ENCODE measurements around the gene ZC3H11A.
"Not testable (repeated sequence)": the region's sequence is repeated elsewhere in the genome, so short reads cannot be mapped to it uniquely, and the experiment has no call there.

- not testable (repeated sequence) for TF ChIP-seq POLR2AphosphoS5 (IDR thresholded peaks at IDR 0.05; ENCODE audit: insufficient read depth, low read depth, low read length); POLR2A (IDR thresholded peaks at IDR 0.05; ENCODE audit: low read depth, low read length)
These were observed 36.7 kb upstream of the ZC3H11A start for GRCh38 chr1:203758749-203759148.

Measured in endothelial cell of umbilical vein (primary cell).